GM23338 (cell line): Measurements from ENCODE around the gene SLC9B1.

ENCODE experiments used
- CREB1 ChIP-seq: fragments of 250-450 bp; sonication (Bioruptor Pico); IDR thresholded peaks from 2 replicates; pipeline ENCODE4 v1.5.0; 2020; ENCODE audit warnings: low read depth, mild to moderate bottlenecking, moderate library complexity
- CTCF ChIP-seq, 2 experiments: fragments of 200-600 bp in 1 of 2; sonication (generic) in 1 of 2; conservative IDR thresholded peaks; 2 replicates each; pipeline versions ENCODE4 v1.5.1 to v1.6.1; 2016 to 2017; ENCODE audit warnings: antibody characterized with exemption in 2 of 2, low read depth in 2 of 2, mild to moderate bottlenecking in 2 of 2, moderate library complexity in 1 of 2
- ETS1 ChIP-seq: IDR thresholded peaks from 2 replicates; pipeline ENCODE4 v1.6.1; 2016; ENCODE audit warnings: antibody characterized with exemption
- EZH2 ChIP-seq: fragments of 200-600 bp; sonication (generic); IDR thresholded peaks from one replicate; pipeline ENCODE4 v1.8.0; 2017; ENCODE audit warnings: antibody characterized with exemption, mild to moderate bottlenecking, low read depth; ENCODE audit not compliant: unreplicated experiment
- EZH2phosphoT487 ChIP-seq: fragments of 200-600 bp; sonication (generic); IDR thresholded peaks from one replicate; pipeline ENCODE4 v1.8.1; 2018; ENCODE audit warnings: antibody characterized with exemption; ENCODE audit not compliant: unreplicated experiment
- JUNB ChIP-seq: IDR thresholded peaks from one replicate; pipeline ENCODE4 v1.6.1; 2016; ENCODE audit warnings: antibody characterized with exemption; ENCODE audit not compliant: unreplicated experiment
- POLR2AphosphoS5 ChIP-seq: IDR thresholded peaks from 2 replicates; pipeline ENCODE4 v1.6.1; 2016; ENCODE audit warnings: antibody characterized with exemption, low read depth
- STAT1 ChIP-seq: IDR thresholded peaks from one replicate; pipeline ENCODE4 v1.6.1; 2016; ENCODE audit warnings: antibody characterized with exemption; ENCODE audit not compliant: unreplicated experiment
- ZNF114 ChIP-seq: fragments of 250-450 bp; sonication (Bioruptor Pico); IDR thresholded peaks from 2 replicates; pipeline ENCODE4 v1.5.0; 2020; ENCODE audit warnings: mild to moderate bottlenecking, moderate library complexity
- ZNF331 ChIP-seq: fragments of 250-450 bp; sonication (Bioruptor Pico); IDR thresholded peaks from 2 replicates; pipeline ENCODE4 v1.5.0; 2020; ENCODE audit warnings: low read depth, mild to moderate bottlenecking, moderate library complexity
- TF ChIP-seq, protein P1 (sequence below): IDR thresholded peaks from one replicate; pipeline ENCODE4 v1.6.1; 2018; ENCODE audit warnings: antibody characterized with exemption; ENCODE audit not compliant: unreplicated experiment
- TF ChIP-seq, protein P2 (sequence below): fragments of 250-450 bp; sonication (Bioruptor Pico); IDR thresholded peaks from 2 replicates; pipeline ENCODE4 v1.5.0; 2020; ENCODE audit warnings: mild to moderate bottlenecking, moderate library complexity

DNA sequence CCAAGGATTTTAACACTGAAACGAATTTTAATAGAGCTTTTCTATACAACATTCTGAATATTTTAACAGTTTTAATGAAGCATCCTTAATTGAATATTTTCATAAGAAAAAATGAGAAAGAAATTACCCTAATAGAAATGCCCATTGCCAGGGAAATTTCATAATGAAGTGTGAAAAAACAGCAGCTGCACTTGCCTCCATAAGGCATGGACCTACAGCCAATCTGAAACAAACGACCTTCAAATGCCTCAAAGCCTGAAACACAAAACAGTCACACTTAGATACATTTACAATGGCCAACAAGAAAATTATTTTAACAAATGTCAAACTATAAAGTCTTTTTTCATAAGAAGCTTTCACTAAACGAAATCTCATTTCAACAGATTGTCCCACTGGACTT, 74.4 kb downstream of the SLC9B1 start:
- no peak for TF ChIP-seq CTCF (conservative IDR thresholded peaks at IDR 0.05; ENCODE audit: low read depth in 2 of 2)
- TF ChIP-seq EZH2 = no peak
- TF ChIP-seq JUNB = no peak
- TF ChIP-seq POLR2AphosphoS5 = no peak
- TF ChIP-seq EZH2phosphoT487 = no peak
- TF ChIP-seq, protein P1, sequence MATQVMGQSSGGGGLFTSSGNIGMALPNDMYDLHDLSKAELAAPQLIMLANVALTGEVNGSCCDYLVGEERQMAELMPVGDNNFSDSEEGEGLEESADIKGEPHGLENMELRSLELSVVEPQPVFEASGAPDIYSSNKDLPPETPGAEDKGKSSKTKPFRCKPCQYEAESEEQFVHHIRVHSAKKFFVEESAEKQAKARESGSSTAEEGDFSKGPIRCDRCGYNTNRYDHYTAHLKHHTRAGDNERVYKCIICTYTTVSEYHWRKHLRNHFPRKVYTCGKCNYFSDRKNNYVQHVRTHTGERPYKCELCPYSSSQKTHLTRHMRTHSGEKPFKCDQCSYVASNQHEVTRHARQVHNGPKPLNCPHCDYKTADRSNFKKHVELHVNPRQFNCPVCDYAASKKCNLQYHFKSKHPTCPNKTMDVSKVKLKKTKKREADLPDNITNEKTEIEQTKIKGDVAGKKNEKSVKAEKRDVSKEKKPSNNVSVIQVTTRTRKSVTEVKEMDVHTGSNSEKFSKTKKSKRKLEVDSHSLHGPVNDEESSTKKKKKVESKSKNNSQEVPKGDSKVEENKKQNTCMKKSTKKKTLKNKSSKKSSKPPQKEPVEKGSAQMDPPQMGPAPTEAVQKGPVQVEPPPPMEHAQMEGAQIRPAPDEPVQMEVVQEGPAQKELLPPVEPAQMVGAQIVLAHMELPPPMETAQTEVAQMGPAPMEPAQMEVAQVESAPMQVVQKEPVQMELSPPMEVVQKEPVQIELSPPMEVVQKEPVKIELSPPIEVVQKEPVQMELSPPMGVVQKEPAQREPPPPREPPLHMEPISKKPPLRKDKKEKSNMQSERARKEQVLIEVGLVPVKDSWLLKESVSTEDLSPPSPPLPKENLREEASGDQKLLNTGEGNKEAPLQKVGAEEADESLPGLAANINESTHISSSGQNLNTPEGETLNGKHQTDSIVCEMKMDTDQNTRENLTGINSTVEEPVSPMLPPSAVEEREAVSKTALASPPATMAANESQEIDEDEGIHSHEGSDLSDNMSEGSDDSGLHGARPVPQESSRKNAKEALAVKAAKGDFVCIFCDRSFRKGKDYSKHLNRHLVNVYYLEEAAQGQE = no peak
- TF ChIP-seq CREB1 (CRISPR knock-in tag) = no peak
- TF ChIP-seq ETS1 = no peak
- TF ChIP-seq ZNF331 = no peak
- no peak for TF ChIP-seq ZNF114 (CRISPR knock-in tag)
- TF ChIP-seq STAT1 = no peak
- TF ChIP-seq, protein P2, sequence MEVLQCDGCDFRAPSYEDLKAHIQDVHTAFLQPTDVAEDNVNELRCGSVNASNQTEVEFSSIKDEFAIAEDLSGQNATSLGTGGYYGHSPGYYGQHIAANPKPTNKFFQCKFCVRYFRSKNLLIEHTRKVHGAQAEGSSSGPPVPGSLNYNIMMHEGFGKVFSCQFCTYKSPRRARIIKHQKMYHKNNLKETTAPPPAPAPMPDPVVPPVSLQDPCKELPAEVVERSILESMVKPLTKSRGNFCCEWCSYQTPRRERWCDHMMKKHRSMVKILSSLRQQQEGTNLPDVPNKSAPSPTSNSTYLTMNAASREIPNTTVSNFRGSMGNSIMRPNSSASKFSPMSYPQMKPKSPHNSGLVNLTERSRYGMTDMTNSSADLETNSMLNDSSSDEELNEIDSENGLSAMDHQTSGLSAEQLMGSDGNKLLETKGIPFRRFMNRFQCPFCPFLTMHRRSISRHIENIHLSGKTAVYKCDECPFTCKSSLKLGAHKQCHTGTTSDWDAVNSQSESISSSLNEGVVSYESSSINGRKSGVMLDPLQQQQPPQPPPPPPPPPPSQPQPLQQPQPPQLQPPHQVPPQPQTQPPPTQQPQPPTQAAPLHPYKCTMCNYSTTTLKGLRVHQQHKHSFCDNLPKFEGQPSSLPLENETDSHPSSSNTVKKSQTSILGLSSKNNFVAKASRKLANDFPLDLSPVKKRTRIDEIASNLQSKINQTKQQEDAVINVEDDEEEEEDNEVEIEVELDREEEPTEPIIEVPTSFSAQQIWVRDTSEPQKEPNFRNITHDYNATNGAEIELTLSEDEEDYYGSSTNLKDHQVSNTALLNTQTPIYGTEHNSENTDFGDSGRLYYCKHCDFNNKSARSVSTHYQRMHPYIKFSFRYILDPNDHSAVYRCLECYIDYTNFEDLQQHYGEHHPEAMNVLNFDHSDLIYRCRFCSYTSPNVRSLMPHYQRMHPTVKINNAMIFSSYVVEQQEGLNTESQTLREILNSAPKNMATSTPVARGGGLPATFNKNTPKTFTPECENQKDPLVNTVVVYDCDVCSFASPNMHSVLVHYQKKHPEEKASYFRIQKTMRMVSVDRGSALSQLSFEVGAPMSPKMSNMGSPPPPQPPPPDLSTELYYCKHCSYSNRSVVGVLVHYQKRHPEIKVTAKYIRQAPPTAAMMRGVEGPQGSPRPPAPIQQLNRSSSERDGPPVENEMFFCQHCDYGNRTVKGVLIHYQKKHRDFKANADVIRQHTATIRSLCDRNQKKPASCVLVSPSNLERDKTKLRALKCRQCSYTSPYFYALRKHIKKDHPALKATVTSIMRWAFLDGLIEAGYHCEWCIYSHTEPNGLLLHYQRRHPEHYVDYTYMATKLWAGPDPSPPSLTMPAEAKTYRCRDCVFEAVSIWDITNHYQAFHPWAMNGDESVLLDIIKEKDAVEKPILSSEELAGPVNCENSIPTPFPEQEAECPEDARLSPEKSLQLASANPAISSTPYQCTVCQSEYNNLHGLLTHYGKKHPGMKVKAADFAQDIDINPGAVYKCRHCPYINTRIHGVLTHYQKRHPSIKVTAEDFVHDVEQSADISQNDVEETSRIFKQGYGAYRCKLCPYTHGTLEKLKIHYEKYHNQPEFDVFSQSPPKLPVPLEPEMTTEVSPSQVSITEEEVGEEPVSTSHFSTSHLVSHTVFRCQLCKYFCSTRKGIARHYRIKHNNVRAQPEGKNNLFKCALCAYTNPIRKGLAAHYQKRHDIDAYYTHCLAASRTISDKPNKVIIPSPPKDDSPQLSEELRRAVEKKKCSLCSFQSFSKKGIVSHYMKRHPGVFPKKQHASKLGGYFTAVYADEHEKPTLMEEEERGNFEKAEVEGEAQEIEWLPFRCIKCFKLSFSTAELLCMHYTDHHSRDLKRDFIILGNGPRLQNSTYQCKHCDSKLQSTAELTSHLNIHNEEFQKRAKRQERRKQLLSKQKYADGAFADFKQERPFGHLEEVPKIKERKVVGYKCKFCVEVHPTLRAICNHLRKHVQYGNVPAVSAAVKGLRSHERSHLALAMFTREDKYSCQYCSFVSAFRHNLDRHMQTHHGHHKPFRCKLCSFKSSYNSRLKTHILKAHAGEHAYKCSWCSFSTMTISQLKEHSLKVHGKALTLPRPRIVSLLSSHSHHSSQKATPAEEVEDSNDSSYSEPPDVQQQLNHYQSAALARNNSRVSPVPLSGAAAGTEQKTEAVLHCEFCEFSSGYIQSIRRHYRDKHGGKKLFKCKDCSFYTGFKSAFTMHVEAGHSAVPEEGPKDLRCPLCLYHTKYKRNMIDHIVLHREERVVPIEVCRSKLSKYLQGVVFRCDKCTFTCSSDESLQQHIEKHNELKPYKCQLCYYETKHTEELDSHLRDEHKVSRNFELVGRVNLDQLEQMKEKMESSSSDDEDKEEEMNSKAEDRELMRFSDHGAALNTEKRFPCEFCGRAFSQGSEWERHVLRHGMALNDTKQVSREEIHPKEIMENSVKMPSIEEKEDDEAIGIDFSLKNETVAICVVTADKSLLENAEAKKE (CRISPR knock-in tag) = no peak
